IPS DF 4.7 (cell line): ENCODE results near the gene SCTR.

Experiments used
- DNase-seq: peaks from one replicate; pipeline ENCODE4 v3.0.0-alpha.2; 2013; ENCODE audit warnings: low spot score; ENCODE audit errors: extremely low read depth

The SCTR gene

GRCh38 chr2:119523952-119524694 lies at the start of gene SCTR:
TSS of gene SCTR (minus strand) at chr2:119524483. CDS start at chr2:119524226, 257 bp downstream.
- no peak for DNase-seq

GRCh38 chr2:119567292-119567691 lies 43.0 kb upstream of the SCTR start:
- no peak for DNase-seq

- no peak for DNase-seq
These were observed 41.2 kb upstream of the SCTR start for GRCh38 chr2:119565481-119565880.

- DNase-seq = no peak
These were observed 29.5 kb upstream of the SCTR start for GRCh38 chr2:119553687-119554344.

- DNase-seq = no peak
These were observed 28.6 kb upstream of the SCTR start for GRCh38 chr2:119552902-119553301.

GRCh38 chr2:119550856-119551255 lies 26.6 kb upstream of the SCTR start:
- no peak for DNase-seq

- DNase-seq = no peak
These were observed 26.1 kb upstream of the SCTR start for GRCh38 chr2:119550346-119550745.

- DNase-seq = no peak
These were observed 25.0 kb upstream of the SCTR start for GRCh38 chr2:119549241-119549640.

GRCh38 chr2:119548516-119549120 lies 24.3 kb upstream of the SCTR start:
- DNase-seq = no peak

GRCh38 chr2:119546447-119546767 lies 22.1 kb upstream of the SCTR start:
- DNase-seq = no peak

- no peak for DNase-seq
These were observed 21.6 kb upstream of the SCTR start for GRCh38 chr2:119545754-119546446.

GRCh38 chr2:119544939-119545475 lies 20.7 kb upstream of the SCTR start:
- DNase-seq = no peak

GRCh38 chr2:119544075-119544938 lies 20.0 kb upstream of the SCTR start, which contains the start of gene CFAP221:
TSS of gene CFAP221 (plus strand) at chr2:119544449. CDS start at chr2:119546132, 1,683 bp downstream.
- DNase-seq = no peak

GRCh38 chr2:119541476-119541875 lies 17.2 kb upstream of the SCTR start:
- no peak for DNase-seq

GRCh38 chr2:119537792-119538191 lies 13.5 kb upstream of the SCTR start:
- DNase-seq = no peak

GRCh38 chr2:119536707-119537106 lies 12.4 kb upstream of the SCTR start:
- DNase-seq = no peak

- DNase-seq = no peak
These were observed 11.9 kb upstream of the SCTR start for GRCh38 chr2:119536211-119536610.

- DNase-seq = no peak
These were observed 9.3 kb upstream of the SCTR start for GRCh38 chr2:119533560-119533959.

- DNase-seq = no peak
These were observed 7.0 kb upstream of the SCTR start for GRCh38 chr2:119531292-119531691.

- no peak for DNase-seq
These were observed 3.7 kb upstream of the SCTR start for GRCh38 chr2:119527999-119528398.

GRCh38 chr2:119525614-119526013 lies 1.3 kb upstream of the SCTR start:
- no peak for DNase-seq
